Psoas muscle (tissue), 8 donors: ENCODE data around the gene GDAP2. TPM values are rescaled to one million over a fixed set of nuclear protein-coding genes. Genes with fewer than 3 reads are reported as not detected.

ENCODE experiments used
- ATAC-seq, 4 donors: fragments of 200-7000 bp; cut with Tn5 transposase; one replicate each; pipeline ENCODE4 v1.9.1; 2020; ENCODE audit warnings: moderate library complexity in 3 of 4, mild to moderate bottlenecking in 2 of 4
- DNase-seq, 2 donors: peaks; one replicate each; pipeline ENCODE4 v3.0.0-alpha.2; 2020
- H3K27ac ChIP-seq: fragments of 200-600 bp; one replicate; pipeline ENCODE4 v1.8.0; 2022
- H3K27me3 ChIP-seq, 3 donors: fragments of 200-600 bp in 1 of 3; one replicate each; pipeline versions ENCODE4 v1.6.1 to v1.8.0; 2013 to 2022; ENCODE audit warnings: low read length in 2 of 3, mild to moderate bottlenecking in 2 of 3, moderate library complexity in 1 of 3; ENCODE audit not compliant: insufficient read depth in 3 of 3
- H3K36me3 ChIP-seq, 2 donors: fragments of 200-600 bp in 1 of 2; one replicate each; pipeline versions ENCODE4 v1.6.1 to v1.8.0; 2013 to 2022; ENCODE audit warnings: low read depth in 1 of 2, mild to moderate bottlenecking in 1 of 2, moderate library complexity in 1 of 2; ENCODE audit not compliant: insufficient read depth in 1 of 2
- H3K4me1 ChIP-seq: fragments of 200-600 bp; one replicate; pipeline ENCODE4 v1.8.0; 2022
- H3K4me3 ChIP-seq: fragments of 200-600 bp; one replicate; pipeline ENCODE4 v1.8.0; 2022; ENCODE audit warnings: mild to moderate bottlenecking
- H3K9me3 ChIP-seq: fragments of 200-600 bp; one replicate; pipeline ENCODE4 v1.8.0; 2022
- WGBS, 3 donors: extraction: QIAGEN DNeasy Blood & Tissue Kit; methylation state at CpG; one replicate each; pipeline versions ENCODE4 v1.1.6 to v1.1.7; 2013; 5-methylcytosine and 5-hydroxymethylcytosine counted together
- intact Hi-C, 2 donors: fragments of 100-400 bp; cut with DNase I; formaldehyde crosslinking; loops; one replicate each; pipeline versions ENCODE4 v1.11.0 to v1.14.2; 2022
- polyA plus RNA-seq, 3 donors: library from polyadenylated mRNA; stranded (reverse); fragments of 200-250 nt; gene quantifications; one replicate each; pipeline ENCODE4 v1.2.3, GENCODE V29; 2013
- total RNA-seq, 4 donors: library from RNA; stranded (reverse); fragmentation: NEBNext Ultra II Directional in 2 of 4; extraction: Animal tissue kit (Norgen Biotek cat#: 25700) in 2 of 4; gene quantifications; one replicate each; pipeline versions ENCODE4 v1.2.1 to v1.2.4, GENCODE V29; 2021 to 2023
- TF ChIP-seq, protein P1 (sequence below): fragments of 200-600 bp; IDR thresholded peaks from one replicate; pipeline ENCODE4 v1.8.0; 2022; ENCODE audit warnings: antibody characterized with exemption
- donor health status: healthy with polysubstance abuse.
- donor health status: DM: no; HTN: no; CAD: no; lungs with moderate emphysema.
- donor health status: Bipolar disorder and iron deficiency.
- donor health status: healthy.
- donor health status: DM: yes; HTN: yes; CAD: no.
- donor health status: DM: no; HTN: no; CAD: no.
- donor health status: DM: no; HTN: no; CAD: no.
- donor health status: DM: yes; HTN: yes; CAD: no.

The GDAP2 gene
- total and polyA plus RNA-seq, 7 donors: 2.4 to 12.2 (median 9.3) TPM

DNA sequence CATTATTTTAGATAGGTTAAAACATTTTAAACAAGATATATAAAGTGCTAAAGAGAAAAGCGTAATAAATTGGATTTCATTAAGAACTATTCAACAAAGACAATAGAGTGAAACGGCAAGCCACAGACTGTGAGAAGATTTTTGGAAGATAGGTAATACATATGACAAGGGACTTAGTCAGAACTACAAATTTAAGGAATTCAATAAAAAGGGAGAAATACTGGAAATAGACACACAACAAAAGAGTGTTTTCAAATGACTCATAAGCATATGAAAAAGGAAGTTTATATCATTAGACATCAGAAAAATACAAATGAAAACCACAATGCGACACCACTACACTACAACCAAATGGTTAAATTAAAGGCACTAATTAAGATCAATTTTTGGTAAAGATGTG lies 90.5 kb downstream of the GDAP2 start:
- ATAC-seq: no peak
- WGBS, 3 donors: 94 to 99% (median 96%) methylated on average over 3 of the region's 3 CpGs
- Histone ChIP-seq H3K27ac (no peak overlapping the region), H3K4me3 (no peak overlapping the region), H3K27me3 (no peaks in the 10 kb centered on the region), H3K36me3 (peaks cover 0 to 11% of the 10 kb centered on the region in 2 donors), H3K4me1 (no peaks in the 10 kb centered on the region), H3K9me3 (no peaks in the 10 kb centered on the region)
- DNase-seq: no peak
- TF ChIP-seq, protein P1, sequence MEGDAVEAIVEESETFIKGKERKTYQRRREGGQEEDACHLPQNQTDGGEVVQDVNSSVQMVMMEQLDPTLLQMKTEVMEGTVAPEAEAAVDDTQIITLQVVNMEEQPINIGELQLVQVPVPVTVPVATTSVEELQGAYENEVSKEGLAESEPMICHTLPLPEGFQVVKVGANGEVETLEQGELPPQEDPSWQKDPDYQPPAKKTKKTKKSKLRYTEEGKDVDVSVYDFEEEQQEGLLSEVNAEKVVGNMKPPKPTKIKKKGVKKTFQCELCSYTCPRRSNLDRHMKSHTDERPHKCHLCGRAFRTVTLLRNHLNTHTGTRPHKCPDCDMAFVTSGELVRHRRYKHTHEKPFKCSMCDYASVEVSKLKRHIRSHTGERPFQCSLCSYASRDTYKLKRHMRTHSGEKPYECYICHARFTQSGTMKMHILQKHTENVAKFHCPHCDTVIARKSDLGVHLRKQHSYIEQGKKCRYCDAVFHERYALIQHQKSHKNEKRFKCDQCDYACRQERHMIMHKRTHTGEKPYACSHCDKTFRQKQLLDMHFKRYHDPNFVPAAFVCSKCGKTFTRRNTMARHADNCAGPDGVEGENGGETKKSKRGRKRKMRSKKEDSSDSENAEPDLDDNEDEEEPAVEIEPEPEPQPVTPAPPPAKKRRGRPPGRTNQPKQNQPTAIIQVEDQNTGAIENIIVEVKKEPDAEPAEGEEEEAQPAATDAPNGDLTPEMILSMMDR: no peak
- intact Hi-C loops: no loop called here

DNA sequence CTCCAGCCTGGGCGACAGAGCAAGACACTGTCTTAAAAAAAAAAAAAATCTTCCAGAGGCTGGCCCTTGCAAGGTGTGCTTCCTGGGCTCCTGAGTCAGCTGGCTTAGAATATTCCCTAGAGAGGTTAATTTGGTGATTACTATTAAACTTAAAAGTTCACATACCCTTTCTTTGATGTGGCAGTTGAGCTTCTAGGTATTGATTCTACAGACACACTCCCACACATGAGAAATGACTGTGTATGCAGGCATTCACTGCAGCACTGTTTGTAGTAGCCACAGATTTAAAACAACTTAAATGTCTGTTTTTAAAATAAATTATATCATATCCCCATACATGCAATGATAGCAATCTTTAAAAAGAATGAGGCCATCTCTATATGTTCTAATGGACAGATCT lies 93.4 kb downstream of the GDAP2 start:
- no peak overlapping the region for H3K4me3 ChIP-seq
- no peaks in the 10 kb centered on the region for H3K9me3 ChIP-seq
- WGBS, 3 donors: 94 to 100% (median 95%) methylated on average over 1 of the region's 1 CpG
- intact Hi-C loops: no loop called here
- H3K27ac ChIP-seq: no peak overlapping the region
- DNase-seq (no peak), ATAC-seq (no peak)
- TF ChIP-seq, protein P1: no peak
- H3K36me3 ChIP-seq: peaks cover 0 to 14% of the 10 kb centered on the region in 2 donors
- H3K27me3 ChIP-seq: no peaks in the 10 kb centered on the region
- no peaks in the 10 kb centered on the region for H3K4me1 ChIP-seq

DNA sequence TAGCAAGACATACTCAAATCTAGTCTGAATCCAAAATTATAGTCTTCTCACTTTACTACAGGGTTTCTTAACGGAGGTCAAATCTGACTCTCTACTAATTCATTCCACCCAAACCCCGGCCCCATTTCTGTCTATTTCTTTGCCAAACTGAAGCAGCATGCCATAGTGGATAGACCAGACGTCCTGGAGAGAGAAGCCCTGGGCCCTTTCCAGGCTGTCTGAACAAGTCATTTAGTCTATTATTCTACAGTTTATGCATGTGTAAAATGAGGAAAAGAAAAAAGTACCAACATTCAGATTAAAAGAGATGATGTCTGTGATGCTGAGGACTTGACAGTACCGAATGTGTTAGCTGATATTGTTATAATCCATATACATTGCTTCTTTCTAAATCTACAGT lies 95.0 kb downstream of the GDAP2 start:
- Histone ChIP-seq H3K36me3 (peaks cover 0 to 9% of the 10 kb centered on the region in 2 donors), H3K9me3 (no peaks in the 10 kb centered on the region), H3K27ac (no peak overlapping the region), H3K27me3 (no peaks in the 10 kb centered on the region), H3K4me3 (no peak overlapping the region), H3K4me1 (no peaks in the 10 kb centered on the region)
- WGBS, 3 donors: 76 to 85% (median 78%) methylated on average over 4 of the region's 4 CpGs
- DNase-seq: no peak
- no peak for ATAC-seq
- TF ChIP-seq, protein P1: no peak
- intact Hi-C loops: no loop called here

DNA sequence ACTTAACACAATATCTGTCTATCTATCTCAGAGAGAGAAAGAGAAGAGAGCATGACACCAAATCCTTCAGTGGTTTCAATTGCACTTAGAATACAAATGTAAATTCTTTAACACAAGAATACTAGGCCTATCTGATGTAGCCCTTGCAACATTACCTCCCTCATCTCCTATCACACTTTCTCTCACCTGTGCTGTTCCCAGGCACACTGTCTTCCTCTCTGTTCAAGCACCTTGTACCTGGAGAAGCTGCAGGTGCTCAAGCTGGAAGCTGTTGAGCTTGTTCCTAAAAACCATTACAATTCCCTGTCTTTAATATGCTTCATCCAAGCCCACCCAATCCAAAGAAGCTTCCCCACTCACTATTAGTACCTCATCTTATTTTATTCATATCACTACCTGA lies 97.0 kb downstream of the GDAP2 start:
- intact Hi-C loops: no loop called here
- H3K4me3 ChIP-seq: no peak overlapping the region
- H3K36me3 ChIP-seq: peaks cover 0 to 3% of the 10 kb centered on the region in 2 donors
- no peaks in the 10 kb centered on the region for H3K27me3 ChIP-seq
- DNase-seq: no peak
- H3K4me1 ChIP-seq: no peaks in the 10 kb centered on the region
- no peak for ATAC-seq
- H3K9me3 ChIP-seq: no peaks in the 10 kb centered on the region
- no peak overlapping the region for H3K27ac ChIP-seq
- TF ChIP-seq, protein P1: no peak

DNA sequence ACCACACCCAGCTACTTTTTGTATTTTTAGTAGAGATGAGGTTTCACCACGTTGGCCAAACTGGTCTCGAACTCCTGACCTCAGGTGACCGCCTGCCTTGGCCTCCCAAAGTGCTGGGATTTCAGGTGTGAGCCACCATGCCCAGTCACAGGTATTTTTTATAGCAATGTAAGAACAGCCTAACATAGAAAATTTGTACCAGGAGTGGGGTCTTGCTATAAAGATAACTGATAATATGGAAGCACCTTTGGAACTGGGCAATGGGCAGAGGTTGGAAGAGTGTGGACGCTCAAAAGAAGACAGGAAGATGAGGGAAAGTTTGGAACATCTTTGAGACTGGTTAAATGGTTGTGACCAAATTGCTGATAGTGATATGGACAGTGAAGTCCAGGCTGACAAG lies 99.2 kb downstream of the GDAP2 start:
- Histone ChIP-seq H3K4me1 (no peaks in the 10 kb centered on the region), H3K27me3 (no peaks in the 10 kb centered on the region), H3K4me3 (no peak overlapping the region), H3K27ac (no peak overlapping the region), H3K36me3 (peaks cover 0 to 3% of the 10 kb centered on the region in 2 donors), H3K9me3 (no peaks in the 10 kb centered on the region)
- TF ChIP-seq, protein P1: no peak
- DNase-seq (no peak), ATAC-seq (no peak)
- intact Hi-C loops: no loop called here
- WGBS, 3 donors: 65 to 90% (median 88%) methylated on average over 4 of the region's 4 CpGs
